GM10266 (cell line): ENCODE results near the gene PSME4.

Experiments
- DNase-seq: peaks from one replicate; pipeline ENCODE4 v3.0.0; 2012; ENCODE audit errors: extremely low spot score
- TF ChIP-seq, protein P1 (sequence below): IDR thresholded peaks from 2 replicates; pipeline ENCODE4 v1.5.1; 2012; ENCODE audit warnings: mild to moderate bottlenecking, low read depth; ENCODE audit not compliant: control insufficient read depth, insufficient read depth; ENCODE audit errors: missing control alignments

The PSME4 gene

DNA sequence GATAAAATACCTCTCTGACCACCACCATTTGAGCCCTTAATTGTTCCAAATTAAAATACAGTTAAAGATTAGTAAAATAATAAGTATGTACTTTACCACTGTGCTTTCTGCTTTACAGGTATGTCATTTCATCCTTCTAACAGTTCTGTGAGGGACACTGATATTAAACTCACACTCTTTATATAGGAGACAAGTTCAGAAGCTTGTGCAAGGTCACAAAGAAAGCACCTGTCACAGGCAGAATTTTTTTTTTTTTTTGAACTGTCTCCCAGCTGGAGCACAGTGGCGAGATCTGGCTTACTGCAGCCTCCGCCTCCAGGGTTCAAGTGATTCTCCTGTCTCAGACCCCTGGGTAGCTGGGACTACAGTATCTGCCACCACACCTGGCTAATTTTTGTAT lies 89.4 kb downstream of the PSME4 start:
- DNase-seq, result no peak
- TF ChIP-seq, protein P1, sequence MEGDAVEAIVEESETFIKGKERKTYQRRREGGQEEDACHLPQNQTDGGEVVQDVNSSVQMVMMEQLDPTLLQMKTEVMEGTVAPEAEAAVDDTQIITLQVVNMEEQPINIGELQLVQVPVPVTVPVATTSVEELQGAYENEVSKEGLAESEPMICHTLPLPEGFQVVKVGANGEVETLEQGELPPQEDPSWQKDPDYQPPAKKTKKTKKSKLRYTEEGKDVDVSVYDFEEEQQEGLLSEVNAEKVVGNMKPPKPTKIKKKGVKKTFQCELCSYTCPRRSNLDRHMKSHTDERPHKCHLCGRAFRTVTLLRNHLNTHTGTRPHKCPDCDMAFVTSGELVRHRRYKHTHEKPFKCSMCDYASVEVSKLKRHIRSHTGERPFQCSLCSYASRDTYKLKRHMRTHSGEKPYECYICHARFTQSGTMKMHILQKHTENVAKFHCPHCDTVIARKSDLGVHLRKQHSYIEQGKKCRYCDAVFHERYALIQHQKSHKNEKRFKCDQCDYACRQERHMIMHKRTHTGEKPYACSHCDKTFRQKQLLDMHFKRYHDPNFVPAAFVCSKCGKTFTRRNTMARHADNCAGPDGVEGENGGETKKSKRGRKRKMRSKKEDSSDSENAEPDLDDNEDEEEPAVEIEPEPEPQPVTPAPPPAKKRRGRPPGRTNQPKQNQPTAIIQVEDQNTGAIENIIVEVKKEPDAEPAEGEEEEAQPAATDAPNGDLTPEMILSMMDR, result no peak

DNA sequence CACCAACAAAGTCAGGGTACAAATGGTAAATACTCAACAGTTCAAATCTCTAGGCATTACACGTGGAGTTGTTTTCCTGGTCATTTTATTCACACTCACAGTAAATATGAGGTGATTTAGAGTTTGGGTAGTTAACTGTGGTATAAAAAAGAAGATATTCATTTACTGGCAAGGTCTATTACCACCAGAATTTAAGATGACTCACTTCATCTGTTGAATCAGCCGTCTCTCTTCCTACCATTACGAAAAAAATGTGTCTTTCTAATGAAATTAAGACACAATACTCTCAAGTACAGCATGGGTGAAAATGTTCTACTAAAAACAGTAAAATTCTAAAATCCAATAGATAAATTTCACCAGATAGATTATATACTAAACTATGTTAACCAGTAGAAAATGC lies 90.0 kb downstream of the PSME4 start:
- TF ChIP-seq, protein P1, result no peak
- no peak for DNase-seq

DNA sequence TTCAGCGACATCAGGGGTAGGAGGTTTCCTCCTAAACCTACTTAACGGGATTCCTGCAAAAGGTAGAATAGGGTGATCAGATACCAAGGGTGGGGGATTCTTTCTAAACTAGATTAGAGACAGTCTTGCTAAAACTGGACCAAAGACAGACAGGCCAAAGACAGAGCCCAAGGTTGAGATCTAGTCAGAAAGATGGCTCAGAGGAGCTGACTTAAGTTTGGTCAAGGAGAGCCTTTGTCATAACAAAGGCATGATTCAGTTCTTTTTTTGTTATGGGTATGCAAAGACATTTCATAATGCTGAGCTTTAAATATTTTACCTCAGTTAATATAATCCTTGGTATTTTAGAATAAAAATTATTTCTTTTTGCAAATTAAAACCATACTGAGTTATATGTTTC lies 93.2 kb downstream of the PSME4 start:
- TF ChIP-seq, protein P1, result no peak
- DNase-seq, result no peak

DNA sequence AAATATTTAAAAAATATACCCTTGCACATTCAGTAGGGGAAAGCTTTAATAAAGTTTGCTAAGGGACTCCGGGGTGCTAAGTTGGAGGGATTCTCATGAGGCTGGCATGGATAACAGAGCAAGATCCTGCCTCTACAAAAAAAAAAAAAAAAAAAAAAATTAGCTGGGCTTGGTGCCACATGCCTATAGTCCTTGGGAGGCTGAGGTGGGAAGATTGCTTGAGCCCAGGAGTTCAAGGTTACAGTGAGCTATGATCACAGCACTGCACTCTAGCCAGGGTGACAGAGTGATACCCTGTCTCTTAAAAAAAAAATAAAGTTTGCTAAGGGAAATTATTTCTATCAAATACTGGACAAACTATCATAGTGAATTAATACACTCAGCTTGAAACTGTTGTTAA lies 93.7 kb downstream of the PSME4 start:
- no peak for DNase-seq
- TF ChIP-seq, protein P1, result no peak

DNA sequence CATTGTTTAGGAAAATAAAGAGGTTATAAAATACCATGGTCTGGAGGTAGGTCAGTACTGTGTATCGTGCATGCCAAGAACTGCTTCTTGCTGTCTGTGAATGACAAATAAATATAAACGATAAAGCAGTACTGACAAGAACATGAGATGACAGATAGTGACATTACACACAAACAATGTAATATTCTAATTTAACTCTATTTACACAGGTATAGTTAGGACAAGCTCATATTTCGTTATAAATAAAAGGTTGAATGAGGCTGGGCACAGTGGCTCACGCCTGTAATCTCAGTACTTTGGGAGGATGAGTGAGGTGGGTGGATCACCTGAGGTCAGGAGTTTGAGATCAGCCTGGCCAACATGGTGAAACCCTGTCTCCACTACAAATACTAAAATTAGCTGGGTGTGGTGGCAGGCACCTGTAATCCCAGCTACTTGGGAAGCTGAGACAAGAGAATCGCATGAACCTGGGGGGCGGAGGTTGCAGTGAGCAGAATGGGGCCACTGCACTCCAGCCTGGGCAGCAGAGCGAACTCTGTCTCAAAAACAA lies 96.3 kb downstream of the PSME4 start:
- TF ChIP-seq, protein P1, result no peak
- DNase-seq, result no peak

DNA sequence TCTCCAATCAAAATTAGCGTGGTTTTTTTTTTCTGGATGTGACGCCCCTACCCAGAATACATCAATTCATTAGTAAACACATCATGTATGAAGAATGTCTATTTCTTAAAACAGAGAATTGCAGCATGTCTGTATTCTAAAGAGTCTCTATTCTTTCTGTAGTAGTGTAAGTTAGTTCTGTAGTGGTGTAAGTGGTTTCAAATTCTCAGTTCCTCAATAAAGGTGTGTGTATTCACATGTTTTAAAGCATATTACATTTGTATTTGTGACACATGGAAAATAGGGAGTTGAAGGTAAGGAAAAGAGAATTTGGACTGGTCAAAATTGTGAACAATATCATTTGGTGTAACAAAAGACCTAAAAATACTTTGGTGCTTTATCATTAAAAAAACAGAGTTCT lies 103.0 kb downstream of the PSME4 start:
- DNase-seq, result no peak

DNA sequence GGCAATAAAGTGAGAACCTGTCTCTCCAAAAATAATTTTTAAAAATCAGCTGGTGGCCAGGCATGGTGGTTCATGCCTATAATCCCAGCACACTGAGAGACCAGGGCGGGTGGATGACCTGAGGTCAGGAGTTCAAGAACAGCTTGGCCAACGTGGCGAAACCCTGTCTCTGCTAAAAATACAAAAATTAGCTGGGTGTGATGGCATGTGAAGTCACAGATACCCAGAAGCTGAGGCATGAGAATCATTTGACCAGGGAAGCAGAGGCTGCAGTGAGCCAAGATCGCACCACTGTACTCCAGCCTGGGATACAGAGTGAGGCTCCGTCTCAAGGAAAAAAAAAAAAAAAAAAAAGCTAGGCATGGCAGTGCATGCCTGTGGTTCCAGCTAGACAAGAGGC lies 103.6 kb downstream of the PSME4 start:
- DNase-seq, result no peak
- TF ChIP-seq, protein P1, result no peak

More for the DNA sequence above, 103.0 kb downstream of the PSME4 start:
- TF ChIP-seq, protein P1, result no peak
